ENCODE data around the gene ZEB2.

The ZEB2 gene

GRCh38 chr2:144405321-144405720 is 114.6 kb downstream of the ZEB2 start:
- H3K4me1 ChIP-seq (ENCODE audit: control extremely low read depth in 1 of 4, control insufficient read depth in 4 of 4, insufficient read depth in 4 of 4, low read length in 3 of 4) = peaks cover 0 to 14% (median 3%) of the 10 kb centered on the region in 4 experiments
- ChIA-PET POLR2A (no interaction called here), CTCF (interaction anchor here (0.6 to 1.6 kb wide), 3 partner anchors 9 to 972 kb away, joined by 3 to 6 read pairs (median 3); no protein-coding TSS in a partner anchor)
- no peaks in the 10 kb centered on the region for H3K27me3 ChIP-seq (replicated peaks in 2 of 5; ENCODE audit: control insufficient read depth in 4 of 5, insufficient read depth in 5 of 5, low read length in 4 of 5)
- H3K4me3 ChIP-seq (ENCODE audit: control insufficient read depth in 1 of 7, extremely low read depth in 1 of 7, insufficient read depth in 4 of 7, low read depth in 2 of 7, low read length in 6 of 7) = no peak overlapping the region
- no peaks in the 10 kb centered on the region for H3K9me3 ChIP-seq (ENCODE audit: control extremely low read depth in 1 of 5, control insufficient read depth in 4 of 5, insufficient read depth in 2 of 5, low read depth in 1 of 5, low read length in 4 of 5)
- no peak overlapping the region for H3K27ac ChIP-seq (ENCODE audit: insufficient read depth in 1 of 2, low read depth in 1 of 2, low read length in 2 of 2, poor library complexity in 1 of 2, severe bottlenecking in 2 of 2)
- no CpG with 5 or more reads among the region's 2 CpGs for WGBS (ENCODE audit: insufficient coverage)
- H3K36me3 ChIP-seq (ENCODE audit: control insufficient read depth in 4 of 4, insufficient read depth in 4 of 4, low read length in 3 of 4) = peaks cover 12 to 77% (median 63%) of the 10 kb centered on the region in 4 experiments
- DNase-seq = no peak

GRCh38 chr2:144404586-144405314 is 115.2 kb downstream of the ZEB2 start:
- no peaks in the 10 kb centered on the region for H3K9me3 ChIP-seq (ENCODE audit: control extremely low read depth in 1 of 5, control insufficient read depth in 4 of 5, insufficient read depth in 2 of 5, low read depth in 1 of 5, low read length in 4 of 5)
- no peaks in the 10 kb centered on the region for H3K27me3 ChIP-seq (replicated peaks in 2 of 5; ENCODE audit: control insufficient read depth in 4 of 5, insufficient read depth in 5 of 5, low read length in 4 of 5)
- peaks cover 0 to 14% (median 3%) of the 10 kb centered on the region in 4 experiments for H3K4me1 ChIP-seq (ENCODE audit: control extremely low read depth in 1 of 4, control insufficient read depth in 4 of 4, insufficient read depth in 4 of 4, low read length in 3 of 4)
- H3K36me3 ChIP-seq (ENCODE audit: control insufficient read depth in 4 of 4, insufficient read depth in 4 of 4, low read length in 3 of 4) = peaks cover 12 to 79% (median 66%) of the 10 kb centered on the region in 4 experiments
- no peak overlapping the region for H3K4me3 ChIP-seq (ENCODE audit: control insufficient read depth in 1 of 7, extremely low read depth in 1 of 7, insufficient read depth in 4 of 7, low read depth in 2 of 7, low read length in 6 of 7)
- 97% methylated on average over 6 of the region's 9 CpGs for WGBS (ENCODE audit: insufficient coverage)
- DNase-seq = no peak
- ChIA-PET POLR2A (no interaction called here), CTCF (no interaction called here)
- H3K27ac ChIP-seq (ENCODE audit: insufficient read depth in 1 of 2, low read depth in 1 of 2, low read length in 2 of 2, poor library complexity in 1 of 2, severe bottlenecking in 2 of 2) = no peak overlapping the region

DNA sequence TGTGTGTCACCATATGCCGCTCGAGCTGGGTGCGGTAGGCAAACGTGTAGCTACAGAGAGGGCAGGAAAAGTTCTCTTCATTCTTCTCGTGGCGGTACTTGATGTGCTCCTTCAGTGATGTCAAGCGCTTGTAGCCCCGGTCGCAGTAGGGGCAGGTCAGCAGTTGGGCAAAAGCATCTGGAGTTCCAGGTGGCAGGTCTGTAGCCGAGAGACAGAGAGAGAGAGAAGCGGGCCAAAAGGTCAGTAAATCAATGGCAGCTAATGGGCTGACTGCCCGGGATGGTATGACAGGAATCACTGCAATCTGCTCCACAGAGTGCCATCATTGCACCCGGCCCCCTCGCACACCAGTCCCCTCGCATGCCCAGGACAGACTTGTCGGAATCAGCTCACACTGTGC is 116.0 kb downstream of the ZEB2 start:
- Histone ChIP-seq H3K9me3 (ENCODE audit: control extremely low read depth in 1 of 5, control insufficient read depth in 4 of 5, insufficient read depth in 2 of 5, low read depth in 1 of 5, low read length in 4 of 5) (no peaks in the 10 kb centered on the region), H3K36me3 (ENCODE audit: control insufficient read depth in 4 of 4, insufficient read depth in 4 of 4, low read length in 3 of 4) (peaks cover 15 to 80% (median 70%) of the 10 kb centered on the region in 4 experiments), H3K27ac (ENCODE audit: insufficient read depth in 1 of 2, low read depth in 1 of 2, low read length in 2 of 2, poor library complexity in 1 of 2, severe bottlenecking in 2 of 2) (no peak overlapping the region), H3K4me1 (ENCODE audit: control extremely low read depth in 1 of 4, control insufficient read depth in 4 of 4, insufficient read depth in 4 of 4, low read length in 3 of 4) (peaks cover 0 to 14% (median 3%) of the 10 kb centered on the region in 4 experiments), H3K27me3 (replicated peaks in 2 of 5; ENCODE audit: control insufficient read depth in 4 of 5, insufficient read depth in 5 of 5, low read length in 4 of 5) (no peaks in the 10 kb centered on the region), H3K4me3 (ENCODE audit: control insufficient read depth in 1 of 7, extremely low read depth in 1 of 7, insufficient read depth in 4 of 7, low read depth in 2 of 7, low read length in 6 of 7) (no peak overlapping the region)
- 97% methylated on average over 13 of the region's 16 CpGs for WGBS (ENCODE audit: insufficient coverage)
- CTCF ChIA-PET = no interaction called here
- no peak for DNase-seq
- POLR2A ChIA-PET = no interaction called here

DNA sequence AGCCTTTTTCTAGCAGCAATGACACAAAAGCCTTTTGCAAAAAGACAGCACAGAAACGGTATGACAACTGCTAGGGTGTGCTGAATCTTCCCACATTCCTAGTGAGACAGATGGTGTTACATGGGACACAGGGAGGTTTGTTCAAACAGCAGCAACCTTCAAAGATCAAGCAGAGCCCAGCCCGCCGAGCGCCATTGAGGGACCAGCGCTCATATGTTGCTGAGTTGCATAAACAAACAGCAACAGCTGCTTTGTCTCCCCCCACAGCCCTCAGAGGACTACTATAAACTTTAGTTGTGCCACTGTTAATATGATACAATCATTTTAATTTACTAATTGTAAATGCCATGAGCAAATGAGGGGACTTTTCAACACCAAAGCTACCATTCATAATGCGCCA is 117.7 kb downstream of the ZEB2 start:
- Histone ChIP-seq H3K27me3 (replicated peaks in 2 of 5; ENCODE audit: control insufficient read depth in 4 of 5, insufficient read depth in 5 of 5, low read length in 4 of 5) (no peaks in the 10 kb centered on the region), H3K9me3 (ENCODE audit: control extremely low read depth in 1 of 5, control insufficient read depth in 4 of 5, insufficient read depth in 2 of 5, low read depth in 1 of 5, low read length in 4 of 5) (no peaks in the 10 kb centered on the region), H3K36me3 (ENCODE audit: control insufficient read depth in 4 of 4, insufficient read depth in 4 of 4, low read length in 3 of 4) (peaks cover 17 to 82% (median 72%) of the 10 kb centered on the region in 4 experiments), H3K4me1 (ENCODE audit: control extremely low read depth in 1 of 4, control insufficient read depth in 4 of 4, insufficient read depth in 4 of 4, low read length in 3 of 4) (peaks cover 0 to 14% (median 3%) of the 10 kb centered on the region in 4 experiments), H3K4me3 (ENCODE audit: control insufficient read depth in 1 of 7, extremely low read depth in 1 of 7, insufficient read depth in 4 of 7, low read depth in 2 of 7, low read length in 6 of 7) (no peak overlapping the region), H3K27ac (ENCODE audit: insufficient read depth in 1 of 2, low read depth in 1 of 2, low read length in 2 of 2, poor library complexity in 1 of 2, severe bottlenecking in 2 of 2) (no peak overlapping the region)
- WGBS (ENCODE audit: insufficient coverage) = 55% methylated on average over 1 of the region's 6 CpGs
- POLR2A ChIA-PET = no interaction called here
- CTCF ChIA-PET = no interaction called here
- DNase-seq = peak in 1 of 3 donors; percentile 29

DNA sequence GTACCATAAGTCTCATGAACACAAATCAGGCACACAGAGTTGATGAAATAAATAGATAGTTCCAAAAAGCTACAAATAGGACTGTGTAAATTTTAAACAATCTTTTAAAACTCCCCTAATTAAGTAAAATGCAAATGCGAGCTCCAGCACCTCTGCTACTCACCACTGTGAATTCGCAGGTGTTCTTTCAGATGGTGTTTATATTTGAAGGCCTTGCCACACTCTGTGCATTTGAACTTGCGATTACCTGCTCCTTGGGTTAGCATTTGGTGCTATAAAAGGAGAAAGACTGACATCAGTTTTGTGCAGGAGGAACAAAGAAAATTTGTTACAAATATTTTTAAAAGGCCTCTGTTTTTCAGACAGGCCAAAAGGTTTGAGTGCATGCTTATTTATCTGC is 118.9 kb downstream of the ZEB2 start:
- ChIA-PET CTCF (no interaction called here), POLR2A (no interaction called here)
- DNase-seq = no peak
- Histone ChIP-seq H3K9me3 (ENCODE audit: control extremely low read depth in 1 of 5, control insufficient read depth in 4 of 5, insufficient read depth in 2 of 5, low read depth in 1 of 5, low read length in 4 of 5) (no peaks in the 10 kb centered on the region), H3K27me3 (replicated peaks in 2 of 5; ENCODE audit: control insufficient read depth in 4 of 5, insufficient read depth in 5 of 5, low read length in 4 of 5) (no peaks in the 10 kb centered on the region), H3K36me3 (ENCODE audit: control insufficient read depth in 4 of 4, insufficient read depth in 4 of 4, low read length in 3 of 4) (peaks cover 19 to 85% (median 77%) of the 10 kb centered on the region in 4 experiments), H3K27ac (ENCODE audit: insufficient read depth in 1 of 2, low read depth in 1 of 2, low read length in 2 of 2, poor library complexity in 1 of 2, severe bottlenecking in 2 of 2) (no peak overlapping the region), H3K4me3 (ENCODE audit: control insufficient read depth in 1 of 7, extremely low read depth in 1 of 7, insufficient read depth in 4 of 7, low read depth in 2 of 7, low read length in 6 of 7) (no peak overlapping the region), H3K4me1 (ENCODE audit: control extremely low read depth in 1 of 4, control insufficient read depth in 4 of 4, insufficient read depth in 4 of 4, low read length in 3 of 4) (peaks cover 0 to 8% (median 0%) of the 10 kb centered on the region in 4 experiments)
- 100% methylated on average over 3 of the region's 3 CpGs for WGBS (ENCODE audit: insufficient coverage)

DNA sequence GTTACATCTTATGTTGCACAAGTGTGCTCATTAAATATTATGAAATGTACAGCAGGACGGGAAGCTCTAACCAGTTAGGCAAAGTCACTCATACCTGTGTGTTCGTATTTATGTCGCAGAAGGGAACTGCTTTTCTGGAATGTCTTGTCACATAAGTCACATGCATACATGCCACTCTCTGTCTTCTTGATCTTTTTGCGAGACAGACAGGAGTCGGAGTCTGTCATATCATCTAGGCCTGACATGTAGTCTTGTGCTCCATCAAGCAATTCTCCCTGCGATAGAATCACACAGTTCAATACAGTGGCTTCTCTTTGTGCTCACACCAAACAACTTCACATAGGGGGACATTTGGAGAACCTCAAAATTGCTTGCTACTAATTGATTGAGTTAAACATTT is 123.6 kb downstream of the ZEB2 start:
- H3K4me3 ChIP-seq (ENCODE audit: control insufficient read depth in 1 of 7, extremely low read depth in 1 of 7, insufficient read depth in 4 of 7, low read depth in 2 of 7, low read length in 6 of 7) = no peak overlapping the region
- 99% methylated on average over 6 of the region's 6 CpGs for WGBS (ENCODE audit: insufficient coverage)
- no peaks in the 10 kb centered on the region for H3K4me1 ChIP-seq (ENCODE audit: control extremely low read depth in 1 of 4, control insufficient read depth in 4 of 4, insufficient read depth in 4 of 4, low read length in 3 of 4)
- H3K27ac ChIP-seq (ENCODE audit: insufficient read depth in 1 of 2, low read depth in 1 of 2, low read length in 2 of 2, poor library complexity in 1 of 2, severe bottlenecking in 2 of 2) = no peak overlapping the region
- DNase-seq = no peak
- H3K36me3 ChIP-seq (ENCODE audit: control insufficient read depth in 4 of 4, insufficient read depth in 4 of 4, low read length in 3 of 4) = peaks cover 34 to 95% (median 78%) of the 10 kb centered on the region in 4 experiments
- no peaks in the 10 kb centered on the region for H3K9me3 ChIP-seq (ENCODE audit: control extremely low read depth in 1 of 5, control insufficient read depth in 4 of 5, insufficient read depth in 2 of 5, low read depth in 1 of 5, low read length in 4 of 5)
- POLR2A ChIA-PET = no interaction called here
- no peaks in the 10 kb centered on the region for H3K27me3 ChIP-seq (replicated peaks in 2 of 5; ENCODE audit: control insufficient read depth in 4 of 5, insufficient read depth in 5 of 5, low read length in 4 of 5)
- CTCF ChIA-PET = interaction anchor here (0.7 to 3.0 kb wide), 5 partner anchors 10 to 118 kb away, joined by 3 to 10 read pairs (median 3); no protein-coding TSS in a partner anchor

- Histone ChIP-seq H3K4me3 (ENCODE audit: control insufficient read depth in 1 of 7, extremely low read depth in 1 of 7, insufficient read depth in 4 of 7, low read depth in 2 of 7, low read length in 6 of 7) (no peak overlapping the region), H3K27me3 (replicated peaks in 2 of 5; ENCODE audit: control insufficient read depth in 4 of 5, insufficient read depth in 5 of 5, low read length in 4 of 5) (no peaks in the 10 kb centered on the region), H3K36me3 (ENCODE audit: control insufficient read depth in 4 of 4, insufficient read depth in 4 of 4, low read length in 3 of 4) (peaks cover 35 to 78% (median 56%) of the 10 kb centered on the region in 4 experiments), H3K27ac (ENCODE audit: insufficient read depth in 1 of 2, low read depth in 1 of 2, low read length in 2 of 2, poor library complexity in 1 of 2, severe bottlenecking in 2 of 2) (no peak overlapping the region), H3K9me3 (ENCODE audit: control extremely low read depth in 1 of 5, control insufficient read depth in 4 of 5, insufficient read depth in 2 of 5, low read depth in 1 of 5, low read length in 4 of 5) (no peaks in the 10 kb centered on the region), H3K4me1 (ENCODE audit: control extremely low read depth in 1 of 4, control insufficient read depth in 4 of 4, insufficient read depth in 4 of 4, low read length in 3 of 4) (no peaks in the 10 kb centered on the region)
- ChIA-PET POLR2A (interaction anchor here (0.8 kb wide), 1 partner anchor 74 kb away, joined by 3 read pairs; no protein-coding TSS in a partner anchor), CTCF (no interaction called here)
- DNase-seq = no peak
- WGBS (ENCODE audit: insufficient coverage) = no CpG with 5 or more reads among the region's 1 CpG
Observed at GRCh38 chr2:144390424-144391020, 129.4 kb downstream of the ZEB2 start.
